K562 (cell line): ENCODE measurements around the gene CD47. TPM values are rescaled to one million over a fixed set of nuclear protein-coding genes. Genes with fewer than 3 reads are reported as not detected.

ENCODE experiments used
- ARID1B ChIP-seq: fragments of 450-650 bp; IDR thresholded peaks from 2 replicates; pipeline ENCODE4 v1.6.1; 2016; ENCODE audit warnings: antibody characterized with exemption, mild to moderate bottlenecking, inconsistent platforms
- ATF7 ChIP-seq: fragments of 450-650 bp; IDR thresholded peaks from 2 replicates; pipeline ENCODE4 v1.7.1; 2014; ENCODE audit warnings: mild to moderate bottlenecking, moderate library complexity
- CHCHD3 ChIP-seq: fragments of 250-450 bp; sonication (Bioruptor Pico); IDR thresholded peaks from 2 replicates; pipeline ENCODE4 v2.1.2; 2022; ENCODE audit warnings: mild to moderate bottlenecking
- FOSL1 ChIP-seq: fragments of 200-800 bp; sonication (Bioruptor generic); conservative IDR thresholded peaks from 2 replicates; pipeline ENCODE4 v1.6.1; 2016; ENCODE audit warnings: missing genetic modification characterization, missing compliant biosample characterization
- GABPB2 ChIP-seq: fragments of 250-450 bp; sonication (Bioruptor Pico); conservative IDR thresholded peaks from 2 replicates; pipeline ENCODE4 v1.5.1; 2021; ENCODE audit warnings: mild to moderate bottlenecking
- JUN ChIP-seq, 2 experiments: sonication (generic) in 1 of 2; formaldehyde crosslinking in 1 of 2; IDR thresholded peaks; 2 replicates each; pipeline versions ENCODE4 v1.6.1 to v1.8.0; 2012 to 2022; ENCODE audit warnings: borderline replicate concordance in 2 of 2, mild to moderate bottlenecking in 2 of 2, improper control_type of control experiment in 1 of 2, low read depth in 1 of 2, low read length in 1 of 2, missing genetic modification reagents in 1 of 2
- KDM1A ChIP-seq, 2 experiments: fragments of 450-650 bp; IDR thresholded peaks; 2 replicates each; pipeline ENCODE4 v1.6.1; 2016; ENCODE audit warnings: mild to moderate bottlenecking in 2 of 2
- MCM2 ChIP-seq: fragments of 450-650 bp; IDR thresholded peaks from 2 replicates; pipeline ENCODE4 v1.6.1; 2017; ENCODE audit warnings: low read depth, mild to moderate bottlenecking
- MXI1 ChIP-seq: IDR thresholded peaks from 2 replicates; pipeline ENCODE4 v1.6.1; 2011; ENCODE audit warnings: low read depth, mild to moderate bottlenecking, improper control_type of control experiment, low read length
- PYGO2 ChIP-seq: fragments of 450-650 bp; IDR thresholded peaks from 2 replicates; pipeline ENCODE4 v1.6.1; 2016; ENCODE audit warnings: mild to moderate bottlenecking, missing genetic modification characterization, moderate library complexity, missing compliant biosample characterization
- RBM15 ChIP-seq: fragments of 200-400 bp; formaldehyde crosslinking; IDR thresholded peaks from 2 replicates; pipeline ENCODE4 v1.6.1; 2018; ENCODE audit warnings: mild to moderate bottlenecking, low read length, moderate library complexity; ENCODE audit not compliant: insufficient read depth
- RBM25 ChIP-seq: fragments of 200-400 bp; formaldehyde crosslinking; IDR thresholded peaks from 2 replicates; pipeline ENCODE4 v1.6.1; 2018; ENCODE audit warnings: low read length, low read depth, moderate library complexity; ENCODE audit not compliant: severe bottlenecking
- SIRT6 ChIP-seq: IDR thresholded peaks from one replicate; pipeline ENCODE4 v1.6.1; 2012; ENCODE audit warnings: low read depth, mild to moderate bottlenecking, control low read depth, inconsistent platforms, low read length, moderate library complexity
- SPI1 ChIP-seq: IDR thresholded peaks from 2 replicates; pipeline ENCODE4 v1.6.1; 2011; ENCODE audit warnings: low read depth, low read length, control low read depth, borderline replicate concordance
- STAT5A ChIP-seq: IDR thresholded peaks from 2 replicates; pipeline ENCODE4 v1.6.1; 2012; ENCODE audit warnings: low read length, inconsistent platforms, borderline replicate concordance
- YY1 ChIP-seq, 3 experiments: IDR thresholded peaks; 2 replicates each; pipeline ENCODE4 v1.6.1; 2011; ENCODE audit warnings: low read length in 2 of 3, mild to moderate bottlenecking in 2 of 3, moderate library complexity in 2 of 3, borderline replicate concordance in 1 of 3, control low read depth in 1 of 3, low read depth in 1 of 3; ENCODE audit not compliant: insufficient read depth in 3 of 3, insufficient replicate concordance in 2 of 3, control insufficient read depth in 1 of 3, insufficient read length in 1 of 3; ENCODE audit errors: extremely low read depth in 1 of 3
- polyA plus RNA-seq, 8 experiments: library from polyadenylated mRNA; depleted of rRNA in 4 of 8; stranded (reverse) in 5 of 8; unstranded in 3 of 8; fragments of >200 nt; fragmentation: Nextera tagmentation in 2 of 8; fragmentation: Illumina TruSeq in 1 of 8; extraction: Ambion mirVana in 2 of 8; extraction: Trizol in 1 of 8; gene quantifications; 2 replicates each; pipeline versions ENCODE4 v1.2.1 to v1.2.3, GENCODE V29; 2011 to 2014; ENCODE audit warnings: inconsistent platforms in 1 of 8, missing spikeins in 1 of 8
- total RNA-seq, 7 experiments: library from RNA; depleted of rRNA in 6 of 7; stranded (reverse); fragments of >200 nt in 6 of 7; fragmentation: Illumina TruSeq in 2 of 7; extraction: Trizol in 2 of 7; gene quantifications; 2 replicates each; pipeline versions ENCODE4 v1.2.1 to v1.2.3, GENCODE V29; 2011 to 2021; ENCODE audit warnings: low replicate concordance in 1 of 7
- TF ChIP-seq, protein P1 (sequence below): fragments of 250-450 bp; sonication (Bioruptor Pico); IDR thresholded peaks from 2 replicates; pipeline ENCODE4 v1.4.0; 2020; ENCODE audit warnings: mild to moderate bottlenecking, moderate library complexity, borderline replicate concordance
- TF ChIP-seq, protein P2 (sequence below): fragments of 250-450 bp; sonication (Bioruptor Pico); IDR thresholded peaks from 2 replicates; pipeline ENCODE4 v1.8.0; 2021; ENCODE audit warnings: borderline replicate concordance, mild to moderate bottlenecking, moderate library complexity; ENCODE audit not compliant: poor library complexity, severe bottlenecking
- TF ChIP-seq, protein P3 (sequence below), 3 experiments: fragments of 200-800 bp in 1 of 3; fragments of 250-450 bp in 1 of 3; fragments of 450-650 bp in 1 of 3; sonication (Bioruptor Pico) in 1 of 3; sonication (Bioruptor generic) in 1 of 3; formaldehyde crosslinking in 1 of 3; IDR thresholded peaks; 2 replicates each; pipeline versions ENCODE4 v1.6.1 to v1.8.0; 2016 to 2022; ENCODE audit warnings: mild to moderate bottlenecking in 2 of 3, missing genetic modification characterization in 2 of 3, missing compliant biosample characterization in 1 of 3, moderate library complexity in 1 of 3

The CD47 gene
- total and polyA plus RNA-seq, 9 of the 15 experiments (the other 6 are each of a cell fraction or from before 2014, with no cell fraction given): 10.2 to 62.6 (median 36.3) TPM

DNA sequence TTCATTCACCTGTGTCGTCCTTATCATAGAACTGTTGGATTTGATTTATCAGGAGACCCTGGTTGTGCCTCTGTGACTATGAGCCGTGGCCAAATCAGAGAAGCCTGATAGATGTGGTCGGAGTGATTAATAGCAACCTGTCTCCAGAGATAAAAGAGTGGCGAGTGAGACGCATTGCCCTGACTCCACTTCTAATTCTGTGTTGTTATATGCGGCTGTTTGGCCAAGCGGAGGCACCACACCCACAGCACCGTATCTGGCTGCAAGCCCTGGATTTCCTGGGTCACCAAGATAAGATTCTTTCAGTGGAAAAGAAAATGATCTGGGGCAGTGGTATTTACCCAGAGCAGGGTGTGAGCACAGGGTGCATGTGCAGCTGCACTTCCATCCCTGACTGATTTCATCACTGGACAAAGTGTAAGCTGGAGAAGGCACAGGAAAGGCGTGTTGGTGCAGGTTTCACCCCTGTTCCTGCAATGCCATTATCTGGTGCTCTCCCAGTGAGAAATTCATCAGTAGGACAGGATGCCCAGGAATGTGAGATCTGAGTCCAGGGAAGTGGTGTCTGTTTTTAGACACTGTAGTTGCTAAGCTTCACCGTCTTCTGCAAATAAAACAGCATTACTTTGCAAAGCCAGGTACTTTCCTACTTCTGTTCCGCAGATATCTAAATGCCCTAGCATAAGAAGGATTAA lies 84.6 kb downstream of the CD47 start (continued):
- 0 out of 2 replicates have a peak, but pooled peaks have one; percentile 41 for TF ChIP-seq ATF7
- no peak for TF ChIP-seq MXI1
- TF ChIP-seq KDM1A (IDR thresholded peaks at IDR 0.05): peak; percentile 89 to 92
- TF ChIP-seq, protein P1, sequence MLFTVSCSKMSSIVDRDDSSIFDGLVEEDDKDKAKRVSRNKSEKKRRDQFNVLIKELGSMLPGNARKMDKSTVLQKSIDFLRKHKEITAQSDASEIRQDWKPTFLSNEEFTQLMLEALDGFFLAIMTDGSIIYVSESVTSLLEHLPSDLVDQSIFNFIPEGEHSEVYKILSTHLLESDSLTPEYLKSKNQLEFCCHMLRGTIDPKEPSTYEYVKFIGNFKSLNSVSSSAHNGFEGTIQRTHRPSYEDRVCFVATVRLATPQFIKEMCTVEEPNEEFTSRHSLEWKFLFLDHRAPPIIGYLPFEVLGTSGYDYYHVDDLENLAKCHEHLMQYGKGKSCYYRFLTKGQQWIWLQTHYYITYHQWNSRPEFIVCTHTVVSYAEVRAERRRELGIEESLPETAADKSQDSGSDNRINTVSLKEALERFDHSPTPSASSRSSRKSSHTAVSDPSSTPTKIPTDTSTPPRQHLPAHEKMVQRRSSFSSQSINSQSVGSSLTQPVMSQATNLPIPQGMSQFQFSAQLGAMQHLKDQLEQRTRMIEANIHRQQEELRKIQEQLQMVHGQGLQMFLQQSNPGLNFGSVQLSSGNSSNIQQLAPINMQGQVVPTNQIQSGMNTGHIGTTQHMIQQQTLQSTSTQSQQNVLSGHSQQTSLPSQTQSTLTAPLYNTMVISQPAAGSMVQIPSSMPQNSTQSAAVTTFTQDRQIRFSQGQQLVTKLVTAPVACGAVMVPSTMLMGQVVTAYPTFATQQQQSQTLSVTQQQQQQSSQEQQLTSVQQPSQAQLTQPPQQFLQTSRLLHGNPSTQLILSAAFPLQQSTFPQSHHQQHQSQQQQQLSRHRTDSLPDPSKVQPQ (CRISPR knock-in tag): no peak
- TF ChIP-seq YY1 (IDR thresholded peaks at IDR 0.05; ENCODE audit: borderline replicate concordance in 1 of 3, control insufficient read depth in 1 of 3, extremely low read depth in 1 of 3, insufficient read depth in 3 of 3, insufficient read length in 1 of 3, insufficient replicate concordance in 2 of 3, low read depth in 1 of 3, low read length in 2 of 3): no peak
- TF ChIP-seq SPI1: no peak
- no peak for TF ChIP-seq RBM15
- no peak for TF ChIP-seq PYGO2 (tag)
- TF ChIP-seq, protein P2, sequence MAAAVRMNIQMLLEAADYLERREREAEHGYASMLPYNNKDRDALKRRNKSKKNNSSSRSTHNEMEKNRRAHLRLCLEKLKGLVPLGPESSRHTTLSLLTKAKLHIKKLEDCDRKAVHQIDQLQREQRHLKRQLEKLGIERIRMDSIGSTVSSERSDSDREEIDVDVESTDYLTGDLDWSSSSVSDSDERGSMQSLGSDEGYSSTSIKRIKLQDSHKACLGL (CRISPR knock-in tag): no peak
- TF ChIP-seq ARID1B: peak; percentile 81
- TF ChIP-seq, protein P3, sequence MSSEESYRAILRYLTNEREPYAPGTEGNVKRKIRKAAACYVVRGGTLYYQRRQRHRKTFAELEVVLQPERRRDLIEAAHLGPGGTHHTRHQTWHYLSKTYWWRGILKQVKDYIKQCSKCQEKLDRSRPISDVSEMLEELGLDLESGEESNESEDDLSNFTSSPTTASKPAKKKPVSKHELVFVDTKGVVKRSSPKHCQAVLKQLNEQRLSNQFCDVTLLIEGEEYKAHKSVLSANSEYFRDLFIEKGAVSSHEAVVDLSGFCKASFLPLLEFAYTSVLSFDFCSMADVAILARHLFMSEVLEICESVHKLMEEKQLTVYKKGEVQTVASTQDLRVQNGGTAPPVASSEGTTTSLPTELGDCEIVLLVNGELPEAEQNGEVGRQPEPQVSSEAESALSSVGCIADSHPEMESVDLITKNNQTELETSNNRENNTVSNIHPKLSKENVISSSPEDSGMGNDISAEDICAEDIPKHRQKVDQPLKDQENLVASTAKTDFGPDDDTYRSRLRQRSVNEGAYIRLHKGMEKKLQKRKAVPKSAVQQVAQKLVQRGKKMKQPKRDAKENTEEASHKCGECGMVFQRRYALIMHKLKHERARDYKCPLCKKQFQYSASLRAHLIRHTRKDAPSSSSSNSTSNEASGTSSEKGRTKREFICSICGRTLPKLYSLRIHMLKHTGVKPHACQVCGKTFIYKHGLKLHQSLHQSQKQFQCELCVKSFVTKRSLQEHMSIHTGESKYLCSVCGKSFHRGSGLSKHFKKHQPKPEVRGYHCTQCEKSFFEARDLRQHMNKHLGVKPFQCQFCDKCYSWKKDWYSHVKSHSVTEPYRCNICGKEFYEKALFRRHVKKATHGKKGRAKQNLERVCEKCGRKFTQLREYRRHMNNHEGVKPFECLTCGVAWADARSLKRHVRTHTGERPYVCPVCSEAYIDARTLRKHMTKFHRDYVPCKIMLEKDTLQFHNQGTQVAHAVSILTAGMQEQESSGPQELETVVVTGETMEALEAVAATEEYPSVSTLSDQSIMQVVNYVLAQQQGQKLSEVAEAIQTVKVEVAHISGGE (CRISPR knock-in tag; IDR thresholded peaks at IDR 0.05): no peak
- no peak for TF ChIP-seq GABPB2 (CRISPR knock-in tag)
- peak; percentile 73 for TF ChIP-seq FOSL1 (tag)
- TF ChIP-seq JUN (IDR thresholded peaks at IDR 0.05; ENCODE audit: borderline replicate concordance, low read depth, low read length): no peak
- no peak for TF ChIP-seq JUN (CRISPR knock-in tag; IDR thresholded peaks at IDR 0.05; ENCODE audit: borderline replicate concordance)
- peak; percentile 26; the same call in 1 of the 2 replicates for TF ChIP-seq STAT5A
- no peak for TF ChIP-seq MCM2
- TF ChIP-seq RBM25: no peak
- TF ChIP-seq CHCHD3 (CRISPR knock-in tag): no peak
- no peak for TF ChIP-seq SIRT6
